GM23338 (cell line): Measurements from ENCODE around the gene PIP5K1C. TPM values are rescaled to one million over a fixed set of nuclear protein-coding genes. Genes with fewer than 3 reads are reported as not detected.

ENCODE experiments used
- ATAC-seq: fragments of 200-7000 bp; cut with Tn5 transposase; 3 replicates; pipeline ENCODE4 v1.9.1; 2020
- DNase-seq: peaks from one replicate; pipeline ENCODE4 v3.0.0-alpha.2; 2015; ENCODE audit warnings: low spot score
- H2AFZ ChIP-seq: fragments of 200-600 bp; sonication (generic); 2 replicates; pipeline ENCODE4 v1.8.0; 2016; ENCODE audit warnings: antibody characterized with exemption, mild to moderate bottlenecking, moderate library complexity
- H3F3A ChIP-seq: fragments of 200-600 bp; sonication (generic); replicated peaks from 2 replicates; pipeline ENCODE4 v1.8.0; 2017; ENCODE audit warnings: antibody characterized with exemption, mixed run types, low read depth
- H3K27ac ChIP-seq: fragments of 200-600 bp; sonication (generic); 2 replicates; pipeline ENCODE4 v1.6.1; 2016; ENCODE audit warnings: low read depth
- H3K27me3 ChIP-seq: fragments of 200-600 bp; sonication (generic); 2 replicates; pipeline ENCODE4 v1.8.0; 2016; ENCODE audit warnings: mild to moderate bottlenecking, mixed run types, moderate library complexity; ENCODE audit not compliant: insufficient read depth
- H3K36me3 ChIP-seq: fragments of 200-600 bp; sonication (generic); 2 replicates; pipeline ENCODE4 v1.8.0; 2016; ENCODE audit warnings: mild to moderate bottlenecking; ENCODE audit not compliant: insufficient read depth
- H3K4me1 ChIP-seq: fragments of 200-600 bp; sonication (generic); 2 replicates; pipeline ENCODE4 v1.8.0; 2016; ENCODE audit warnings: mild to moderate bottlenecking, moderate library complexity; ENCODE audit not compliant: insufficient read depth
- H3K4me2 ChIP-seq: fragments of 200-600 bp; sonication (generic); 2 replicates; pipeline ENCODE4 v1.7.1; 2017; ENCODE audit warnings: mixed run types
- H3K4me3 ChIP-seq: fragments of 200-600 bp; sonication (generic); 2 replicates; pipeline ENCODE4 v1.6.1; 2016; ENCODE audit warnings: mixed run types
- H3K79me2 ChIP-seq: fragments of 200-600 bp; sonication (generic); replicated peaks from 2 replicates; pipeline ENCODE4 v1.8.0; 2017; ENCODE audit warnings: mild to moderate bottlenecking; ENCODE audit not compliant: insufficient read depth
- H3K9me2 ChIP-seq: fragments of 200-600 bp; sonication (generic); 2 replicates; pipeline ENCODE4 v1.8.0; 2017; ENCODE audit not compliant: insufficient read depth
- H4K20me1 ChIP-seq: fragments of 200-600 bp; sonication (generic); replicated peaks from 2 replicates; pipeline ENCODE4 v1.8.0; 2017; ENCODE audit warnings: mild to moderate bottlenecking; ENCODE audit not compliant: insufficient read depth
- H3K27ac Mint-ChIP-seq: 2 replicates; pipeline ENCODE4 v1.8.0; 2020; ENCODE audit warnings: inconsistent platforms, mild to moderate bottlenecking, moderate library complexity, mixed read lengths
- H3K27me3 Mint-ChIP-seq: 3 replicates; pipeline ENCODE4 v1.8.0; 2022; ENCODE audit warnings: low read depth, mild to moderate bottlenecking, moderate library complexity, mixed read lengths, inconsistent platforms; ENCODE audit not compliant: insufficient read depth, poor library complexity
- H3K36me3 Mint-ChIP-seq: 3 replicates; pipeline ENCODE4 v1.8.0; 2021; ENCODE audit warnings: low read depth, mild to moderate bottlenecking, inconsistent platforms, moderate library complexity, mixed read lengths
- H3K4me1 Mint-ChIP-seq: 3 replicates; pipeline ENCODE4 v1.8.0; 2020; ENCODE audit warnings: mild to moderate bottlenecking, inconsistent platforms, mixed read lengths
- H3K4me3 Mint-ChIP-seq: 3 replicates; pipeline ENCODE4 v1.8.0; 2021; ENCODE audit warnings: moderate library complexity, mild to moderate bottlenecking, inconsistent platforms, mixed read lengths
- H3K9me3 Mint-ChIP-seq: 3 replicates; pipeline ENCODE4 v1.8.0; 2020; ENCODE audit warnings: moderate library complexity, mild to moderate bottlenecking, inconsistent platforms, mixed read lengths
- CREB1 ChIP-seq: fragments of 250-450 bp; sonication (Bioruptor Pico); IDR thresholded peaks from 2 replicates; pipeline ENCODE4 v1.5.0; 2020; ENCODE audit warnings: low read depth, mild to moderate bottlenecking, moderate library complexity
- CTCF ChIP-seq, 2 experiments: fragments of 200-600 bp in 1 of 2; sonication (generic) in 1 of 2; conservative IDR thresholded peaks; 2 replicates each; pipeline versions ENCODE4 v1.5.1 to v1.6.1; 2016 to 2017; ENCODE audit warnings: antibody characterized with exemption in 2 of 2, low read depth in 2 of 2, mild to moderate bottlenecking in 2 of 2, moderate library complexity in 1 of 2
- ETS1 ChIP-seq: IDR thresholded peaks from 2 replicates; pipeline ENCODE4 v1.6.1; 2016; ENCODE audit warnings: antibody characterized with exemption
- EZH2 ChIP-seq: fragments of 200-600 bp; sonication (generic); IDR thresholded peaks from one replicate; pipeline ENCODE4 v1.8.0; 2017; ENCODE audit warnings: antibody characterized with exemption, mild to moderate bottlenecking, low read depth; ENCODE audit not compliant: unreplicated experiment
- EZH2phosphoT487 ChIP-seq: fragments of 200-600 bp; sonication (generic); IDR thresholded peaks from one replicate; pipeline ENCODE4 v1.8.1; 2018; ENCODE audit warnings: antibody characterized with exemption; ENCODE audit not compliant: unreplicated experiment
- JUNB ChIP-seq: IDR thresholded peaks from one replicate; pipeline ENCODE4 v1.6.1; 2016; ENCODE audit warnings: antibody characterized with exemption; ENCODE audit not compliant: unreplicated experiment
- NANOG ChIP-seq: IDR thresholded peaks from 2 replicates; pipeline ENCODE4 v1.6.1; 2016; ENCODE audit warnings: antibody characterized with exemption, borderline replicate concordance
- POLR2AphosphoS5 ChIP-seq: IDR thresholded peaks from 2 replicates; pipeline ENCODE4 v1.6.1; 2016; ENCODE audit warnings: antibody characterized with exemption, low read depth
- REST ChIP-seq: IDR thresholded peaks from one replicate; pipeline ENCODE4 v1.6.1; 2018; ENCODE audit warnings: antibody characterized with exemption; ENCODE audit not compliant: unreplicated experiment
- STAT1 ChIP-seq: IDR thresholded peaks from one replicate; pipeline ENCODE4 v1.6.1; 2016; ENCODE audit warnings: antibody characterized with exemption; ENCODE audit not compliant: unreplicated experiment
- ZNF114 ChIP-seq: fragments of 250-450 bp; sonication (Bioruptor Pico); IDR thresholded peaks from 2 replicates; pipeline ENCODE4 v1.5.0; 2020; ENCODE audit warnings: mild to moderate bottlenecking, moderate library complexity
- ZNF331 ChIP-seq: fragments of 250-450 bp; sonication (Bioruptor Pico); IDR thresholded peaks from 2 replicates; pipeline ENCODE4 v1.5.0; 2020; ENCODE audit warnings: low read depth, mild to moderate bottlenecking, moderate library complexity
- ZNF462 ChIP-seq: fragments of 250-450 bp; sonication (Bioruptor Pico); IDR thresholded peaks from 2 replicates; pipeline ENCODE4 v1.5.0; 2020; ENCODE audit warnings: mild to moderate bottlenecking, moderate library complexity
- polyA plus RNA-seq: library from polyadenylated mRNA; unstranded; fragments of >200 nt; fragmentation: Nextera tagmentation; extraction: Ambion mirVana; gene quantifications from 2 replicates; pipeline ENCODE4 v1.2.1, GENCODE V29; 2016
- total RNA-seq: library from RNA; depleted of rRNA; stranded (reverse); fragments of >200 nt; shearing (Covaris generic); gene quantifications from 2 replicates; pipeline ENCODE4 v1.2.3, GENCODE V29; 2014

The PIP5K1C gene
- total and polyA plus RNA-seq, 2 experiments from 2014 or later: 11.8 to 46.7 TPM

GRCh38 chr19:3603121-3603811 is 97.0 kb downstream of the PIP5K1C start:
- peaks cover 11% of the 10 kb centered on the region for H3K27me3 ChIP-seq
- no peaks in the 10 kb centered on the region for H3K36me3 ChIP-seq
- peaks cover 10% of the 10 kb centered on the region for H3K4me1 ChIP-seq
- H3K4me2 ChIP-seq: no peak overlapping the region
- Mint-ChIP-seq H3K27ac (no peak overlapping the region), H3K4me1 (peaks cover 10% of the 10 kb centered on the region), H3K4me3 (no peak overlapping the region), H3K9me3 (no peaks in the 10 kb centered on the region), H3K36me3 (no peaks in the 10 kb centered on the region), H3K27me3 (peaks cover 10% of the 10 kb centered on the region)
- no peak overlapping the region for H3K4me3 ChIP-seq
- H2AFZ ChIP-seq: no peak overlapping the region
- no peak overlapping the region for H3K27ac ChIP-seq
- TF ChIP-seq CTCF (conservative IDR thresholded peaks at IDR 0.05; ENCODE audit: low read depth in 2 of 2) (no peak), REST (no peak), EZH2 (no peak), NANOG (no peak), ZNF331 (CRISPR knock-in tag) (no peak), ETS1 (no peak), ZNF114 (CRISPR knock-in tag) (no peak), POLR2AphosphoS5 (no peak), CREB1 (CRISPR knock-in tag) (no peak), ZNF462 (CRISPR knock-in tag) (no peak), JUNB (no peak), STAT1 (no peak), EZH2phosphoT487 (no peak)
- no peaks in the 10 kb centered on the region for H3K79me2 ChIP-seq
- H3K9me2 ChIP-seq: no peaks in the 10 kb centered on the region
- ATAC-seq: no peak
- H3F3A ChIP-seq: peaks cover 4% of the 10 kb centered on the region; the same call in 1 of the 2 replicates
- no peak for DNase-seq
- H4K20me1 ChIP-seq: no peaks in the 10 kb centered on the region
